Measurements from ENCODE around the gene SPECC1L.

DNA sequence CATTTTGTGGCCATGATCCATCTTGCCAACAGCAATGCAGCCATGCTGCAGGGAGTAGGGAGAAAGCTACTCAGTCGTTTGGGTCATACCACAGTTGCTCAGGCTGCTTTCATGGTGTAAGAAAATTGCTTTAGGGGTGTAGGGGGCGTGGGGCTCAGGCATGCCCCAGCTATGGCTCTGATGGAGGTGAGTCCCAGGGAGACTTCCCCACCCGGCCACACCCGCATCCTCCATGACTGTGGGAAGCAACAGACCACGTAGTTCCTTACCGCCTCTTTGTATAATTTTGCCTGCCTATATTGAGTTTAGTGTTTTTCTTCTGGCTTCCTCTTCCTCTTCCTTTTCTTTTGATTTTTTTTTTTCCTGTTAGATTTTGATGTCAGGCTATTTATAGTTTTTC is 58.8 kb downstream of the SPECC1L start:
- TF ChIP-seq, protein P1, sequence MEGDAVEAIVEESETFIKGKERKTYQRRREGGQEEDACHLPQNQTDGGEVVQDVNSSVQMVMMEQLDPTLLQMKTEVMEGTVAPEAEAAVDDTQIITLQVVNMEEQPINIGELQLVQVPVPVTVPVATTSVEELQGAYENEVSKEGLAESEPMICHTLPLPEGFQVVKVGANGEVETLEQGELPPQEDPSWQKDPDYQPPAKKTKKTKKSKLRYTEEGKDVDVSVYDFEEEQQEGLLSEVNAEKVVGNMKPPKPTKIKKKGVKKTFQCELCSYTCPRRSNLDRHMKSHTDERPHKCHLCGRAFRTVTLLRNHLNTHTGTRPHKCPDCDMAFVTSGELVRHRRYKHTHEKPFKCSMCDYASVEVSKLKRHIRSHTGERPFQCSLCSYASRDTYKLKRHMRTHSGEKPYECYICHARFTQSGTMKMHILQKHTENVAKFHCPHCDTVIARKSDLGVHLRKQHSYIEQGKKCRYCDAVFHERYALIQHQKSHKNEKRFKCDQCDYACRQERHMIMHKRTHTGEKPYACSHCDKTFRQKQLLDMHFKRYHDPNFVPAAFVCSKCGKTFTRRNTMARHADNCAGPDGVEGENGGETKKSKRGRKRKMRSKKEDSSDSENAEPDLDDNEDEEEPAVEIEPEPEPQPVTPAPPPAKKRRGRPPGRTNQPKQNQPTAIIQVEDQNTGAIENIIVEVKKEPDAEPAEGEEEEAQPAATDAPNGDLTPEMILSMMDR (IDR thresholded peaks at IDR 0.05; ENCODE audit: borderline replicate concordance, extremely low read depth, low read length, poor library complexity, severe bottlenecking) = no peak
- TF ChIP-seq EZH2 (IDR thresholded peaks at IDR 0.05; ENCODE audit: borderline replicate concordance, low read depth, low read length, severe bottlenecking) = no peak
